H1 (cell line): ENCODE data around the gene RNF31. TPM values are rescaled to one million over a fixed set of nuclear protein-coding genes. Genes with fewer than 3 reads are reported as not detected.
A peak's percentile ranks its signal among the peaks of the same experiment; 100 is the strongest.

Source experiments
- CTCF ChIA-PET: fragments of 300-600 bp; sonication (Branson Sonifier 250); formaldehyde crosslinking; loops from one replicate; lab custom pipeline; 2021; ENCODE audit not compliant: partially characterized antibody; lab: Charles Lee
- POLR2A ChIA-PET: fragments of 300-600 bp; sonication (Branson Sonifier 250); formaldehyde crosslinking; loops from one replicate; lab custom pipeline; 2021; ENCODE audit warnings: inconsistent platforms; ENCODE audit not compliant: partially characterized antibody; lab: Charles Lee
- DNase-seq, 2 experiments: peaks; one replicate each; pipeline versions ENCODE4 v3.0.0 to v3.0.0-alpha.2; 2010 to 2022; ENCODE audit warnings: low spot score in 2 of 2, low read depth in 1 of 2, mixed read lengths in 1 of 2
- FAIRE-seq: peaks from 2 replicates; lab custom pipeline; 2011; peaks lifted over from hg19 to GRCh38; lab: Jason Lieb, UNC
- H2AFZ ChIP-seq: 2 replicates; pipeline ENCODE4 v1.8.1; 2012; ENCODE audit warnings: low read length, inconsistent platforms
- H2AK5ac ChIP-seq: 2 replicates; pipeline ENCODE4 v1.6.1; 2013; ENCODE audit warnings: low read depth, low read length
- H2BK120ac ChIP-seq: replicated peaks from 2 replicates; pipeline ENCODE3; 2013; ENCODE audit warnings: low read depth, low read length, inconsistent platforms
- H2BK12ac ChIP-seq: 2 replicates; pipeline ENCODE4 v1.6.1; 2013; ENCODE audit warnings: low read depth, low read length
- H2BK15ac ChIP-seq: 2 replicates; pipeline ENCODE4 v1.6.1; 2013; ENCODE audit warnings: low read length
- H2BK20ac ChIP-seq: 2 replicates; pipeline ENCODE4 v1.6.1; 2013; ENCODE audit warnings: low read length
- H2BK5ac ChIP-seq: 2 replicates; pipeline ENCODE4 v1.6.1; 2013; ENCODE audit warnings: low read depth, low read length
- H3K14ac ChIP-seq: 2 replicates; pipeline ENCODE4 v1.6.1; 2013; ENCODE audit warnings: inconsistent platforms; ENCODE audit not compliant: insufficient read length
- H3K18ac ChIP-seq: 2 replicates; pipeline ENCODE4 v1.6.1; 2013; ENCODE audit warnings: low read length; ENCODE audit errors: extremely low read depth
- H3K23ac ChIP-seq: 2 replicates; pipeline ENCODE4 v1.6.1; 2013; ENCODE audit warnings: inconsistent platforms; ENCODE audit not compliant: insufficient read length
- H3K23me2 ChIP-seq: 2 replicates; pipeline ENCODE4 v1.6.1; 2013; ENCODE audit warnings: low read depth, low read length
- H3K27ac ChIP-seq: 2 replicates; pipeline ENCODE4 v1.6.1; 2011; ENCODE audit warnings: low read depth, low read length, inconsistent platforms
- H3K27me3 ChIP-seq, 4 experiments: replicated peaks in 1 of 4; 1 replicate in 1 of 4; 2 replicates in 3 of 4; pipeline versions ENCODE4 v1.6.1 to v1.8.1; 2011 to 2013; ENCODE audit warnings: low read length in 3 of 4, mild to moderate bottlenecking in 3 of 4, inconsistent platforms in 2 of 4, mixed read lengths in 2 of 4, moderate library complexity in 1 of 4; ENCODE audit not compliant: control insufficient read depth in 3 of 4, insufficient read depth in 3 of 4; ENCODE audit errors: extremely low read depth in 1 of 4
- H3K36me3 ChIP-seq, 4 experiments: 2 replicates each; pipeline versions ENCODE4 v1.6.1 to v1.8.1; 2011 to 2013; ENCODE audit warnings: mild to moderate bottlenecking in 4 of 4, low read length in 3 of 4, moderate library complexity in 2 of 4, control low read depth in 1 of 4, inconsistent platforms in 1 of 4; ENCODE audit not compliant: insufficient read depth in 4 of 4, control insufficient read depth in 2 of 4
- H3K4ac ChIP-seq: replicated peaks from 2 replicates; pipeline ENCODE3; 2013; ENCODE audit warnings: low read length, low read depth, mixed read lengths, inconsistent platforms; ENCODE audit not compliant: insufficient read length
- H3K4me1 ChIP-seq, 4 experiments: replicated peaks in 1 of 4; 1 replicate in 1 of 4; 2 replicates in 3 of 4; pipeline versions ENCODE4 v1.6.1 to v1.8.1; 2011 to 2013; ENCODE audit warnings: low read length in 3 of 4, inconsistent platforms in 2 of 4, mixed read lengths in 1 of 4; ENCODE audit not compliant: insufficient read depth in 4 of 4, control insufficient read depth in 3 of 4
- H3K4me2 ChIP-seq, 2 experiments: 2 replicates each; pipeline versions ENCODE4 v1.6.1 to v1.8.1; 2011 to 2013; ENCODE audit warnings: low read depth in 2 of 2, low read length in 2 of 2, control low read depth in 1 of 2, inconsistent platforms in 1 of 2, mild to moderate bottlenecking in 1 of 2; ENCODE audit not compliant: insufficient read depth in 1 of 2
- H3K4me3 ChIP-seq, 4 experiments: fragments of 200-600, 300-600 bp in 1 of 4; sonication (generic), shearing (Covaris generic), sonication (Bioruptor Twin) in 1 of 4; 2 replicates each; pipeline versions ENCODE4 v1.5.1 to v1.8.1; 2011 to 2016; ENCODE audit warnings: low read length in 4 of 4, low read depth in 3 of 4, control low read depth in 2 of 4, inconsistent platforms in 2 of 4, mild to moderate bottlenecking in 2 of 4, mixed read lengths in 1 of 4, moderate library complexity in 1 of 4; ENCODE audit not compliant: insufficient read depth in 2 of 4; ENCODE audit errors: extremely low read depth in 1 of 4
- H3K56ac ChIP-seq: replicated peaks from 2 replicates; pipeline ENCODE3; 2013; ENCODE audit warnings: low read depth, mild to moderate bottlenecking, mixed read lengths, low read length, inconsistent platforms; ENCODE audit not compliant: insufficient read length
- H3K79me1 ChIP-seq: 2 replicates; pipeline ENCODE4 v1.6.1; 2013; ENCODE audit warnings: low read depth, low read length, control low read depth
- H3K79me2 ChIP-seq, 2 experiments: 2 replicates each; pipeline versions ENCODE4 v1.6.1 to v1.8.1; 2012 to 2013; ENCODE audit warnings: low read length in 2 of 2, mild to moderate bottlenecking in 2 of 2, inconsistent platforms in 1 of 2; ENCODE audit not compliant: insufficient read depth in 2 of 2, control insufficient read depth in 1 of 2
- H3K9ac ChIP-seq, 4 experiments: replicated peaks in 1 of 4; 1 replicate in 1 of 4; 2 replicates in 3 of 4; pipeline versions ENCODE4 v1.6.1 to v1.8.1; 2011 to 2013; ENCODE audit warnings: low read depth in 3 of 4, low read length in 3 of 4, control low read depth in 2 of 4, mild to moderate bottlenecking in 2 of 4, moderate library complexity in 2 of 4, inconsistent platforms in 1 of 4; ENCODE audit errors: extremely low read depth in 1 of 4
- H3K9me3 ChIP-seq, 2 experiments: 2 replicates each; pipeline versions ENCODE4 v1.6.1 to v1.8.1; 2012 to 2013; ENCODE audit warnings: mild to moderate bottlenecking in 2 of 2, moderate library complexity in 2 of 2, control low read depth in 1 of 2, inconsistent platforms in 1 of 2, low read depth in 1 of 2, low read length in 1 of 2, mixed read lengths in 1 of 2; ENCODE audit not compliant: insufficient read depth in 2 of 2
- H4K20me1 ChIP-seq, 2 experiments: replicated peaks in 1 of 2; 2 replicates each; pipeline versions ENCODE3 to v1.8.1; 2011 to 2013; ENCODE audit warnings: inconsistent platforms in 2 of 2, low read length in 2 of 2, mild to moderate bottlenecking in 1 of 2; ENCODE audit not compliant: insufficient read depth in 2 of 2, control insufficient read depth in 1 of 2
- H4K5ac ChIP-seq: 2 replicates; pipeline ENCODE4 v1.6.1; 2013; ENCODE audit warnings: low read length, low read depth, mixed read lengths, inconsistent platforms; ENCODE audit not compliant: insufficient read length
- H4K8ac ChIP-seq: 2 replicates; pipeline ENCODE4 v1.8.0; 2013; ENCODE audit warnings: mild to moderate bottlenecking, moderate library complexity, low read length, inconsistent platforms; ENCODE audit not compliant: insufficient read depth; ENCODE audit errors: extremely low read depth
- H4K91ac ChIP-seq: replicated peaks from 2 replicates; pipeline ENCODE3; 2013; ENCODE audit warnings: low read length, mixed read lengths, inconsistent platforms; ENCODE audit not compliant: insufficient read length
- EGR1 ChIP-seq: IDR thresholded peaks from 2 replicates; pipeline ENCODE4 v1.6.1; 2011; ENCODE audit warnings: low read depth, low read length, borderline replicate concordance
- POLR2A ChIP-seq, 2 experiments: IDR thresholded peaks; 1 replicate in 1 of 2; 2 replicates in 1 of 2; pipeline ENCODE4 v1.6.1; 2011; ENCODE audit warnings: low read depth in 2 of 2, low read length in 2 of 2, mild to moderate bottlenecking in 2 of 2; ENCODE audit errors: control extremely low read depth in 1 of 2
- RAD21 ChIP-seq, 2 experiments: IDR thresholded peaks in 1 of 2; conservative IDR thresholded peaks in 1 of 2; 2 replicates each; pipeline ENCODE4 v1.6.1; 2011; ENCODE audit warnings: low read depth in 2 of 2, low read length in 2 of 2, improper control_type of control experiment in 1 of 2, inconsistent platforms in 1 of 2, mild to moderate bottlenecking in 1 of 2, moderate library complexity in 1 of 2
- RNF2 ChIP-seq: fragments of 200-900, 300-1000 bp; sonication (generic); IDR thresholded peaks from 2 replicates; pipeline ENCODE4 v1.7.1; 2016; ENCODE audit warnings: borderline replicate concordance, low read depth, mild to moderate bottlenecking, antibody characterized with exemption, low read length; ENCODE audit not compliant: poor library complexity, severe bottlenecking; ENCODE audit errors: missing control alignments
- SIRT6 ChIP-seq: IDR thresholded peaks from one replicate; pipeline ENCODE4 v1.7.1; 2012; ENCODE audit warnings: low read length, inconsistent platforms
- SRF ChIP-seq: IDR thresholded peaks from 2 replicates; pipeline ENCODE4 v1.6.1; 2011; ENCODE audit warnings: mild to moderate bottlenecking, low read depth, low read length, moderate library complexity
- TAF1 ChIP-seq: IDR thresholded peaks from 2 replicates; pipeline ENCODE4 v1.6.1; 2011; ENCODE audit warnings: mild to moderate bottlenecking, low read depth, low read length
- TBP ChIP-seq: IDR thresholded peaks from 2 replicates; pipeline ENCODE4 v1.6.1; 2011; ENCODE audit warnings: low read depth, low read length, improper control_type of control experiment
- WGBS, 2 experiments: shearing (Covaris generic) in 1 of 2; methylation state at CpG; one replicate each; pipeline versions ENCODE4 v1.1.6 to v1.1.7; 2013 to 2015; ENCODE audit warnings: low lambda C conversion rate in 2 of 2, mixed read lengths in 2 of 2, inconsistent platforms in 1 of 2, low coverage in 1 of 2, missing lambda C conversion rate in 1 of 2; ENCODE audit not compliant: insufficient replicate concordance in 2 of 2, insufficient coverage in 1 of 2, insufficient read length in 1 of 2; ENCODE audit errors: extremely low coverage in 1 of 2, missing lambda C conversion rate in 1 of 2; 5-methylcytosine and 5-hydroxymethylcytosine counted together
- polyA plus RNA-seq, 7 experiments: library from polyadenylated mRNA; depleted of rRNA in 3 of 7; stranded (reverse) in 5 of 7; unstranded in 2 of 7; fragments of >200 nt in 5 of 7; fragments of 200-250 nt in 2 of 7; gene quantifications; 1 replicate in 5 of 7; 2 replicates in 1 of 7; 4 replicates in 1 of 7; pipeline versions ENCODE4 v1.2.1 to v1.2.3, GENCODE V29; 2011 to 2013; ENCODE audit warnings: missing spikeins in 2 of 7, mixed read lengths in 2 of 7
- total RNA-seq: library from RNA; stranded (reverse); fragmentation: NEBNext Ultra II Directional; extraction: Animal tissue kit (Norgen Biotek cat#: 25700); gene quantifications from 2 replicates; pipeline ENCODE4 v1.2.1, GENCODE V29; 2021
- TF ChIP-seq, protein P1 (sequence below): IDR thresholded peaks from 2 replicates; pipeline ENCODE4 v1.6.1; 2012; ENCODE audit warnings: inconsistent platforms

RNF31 gene
- total and polyA plus RNA-seq, 2 of the 8 experiments (the other 6 are each of a cell fraction or from before 2014, with no cell fraction given): 17.5 to 72.0 TPM

DNA sequence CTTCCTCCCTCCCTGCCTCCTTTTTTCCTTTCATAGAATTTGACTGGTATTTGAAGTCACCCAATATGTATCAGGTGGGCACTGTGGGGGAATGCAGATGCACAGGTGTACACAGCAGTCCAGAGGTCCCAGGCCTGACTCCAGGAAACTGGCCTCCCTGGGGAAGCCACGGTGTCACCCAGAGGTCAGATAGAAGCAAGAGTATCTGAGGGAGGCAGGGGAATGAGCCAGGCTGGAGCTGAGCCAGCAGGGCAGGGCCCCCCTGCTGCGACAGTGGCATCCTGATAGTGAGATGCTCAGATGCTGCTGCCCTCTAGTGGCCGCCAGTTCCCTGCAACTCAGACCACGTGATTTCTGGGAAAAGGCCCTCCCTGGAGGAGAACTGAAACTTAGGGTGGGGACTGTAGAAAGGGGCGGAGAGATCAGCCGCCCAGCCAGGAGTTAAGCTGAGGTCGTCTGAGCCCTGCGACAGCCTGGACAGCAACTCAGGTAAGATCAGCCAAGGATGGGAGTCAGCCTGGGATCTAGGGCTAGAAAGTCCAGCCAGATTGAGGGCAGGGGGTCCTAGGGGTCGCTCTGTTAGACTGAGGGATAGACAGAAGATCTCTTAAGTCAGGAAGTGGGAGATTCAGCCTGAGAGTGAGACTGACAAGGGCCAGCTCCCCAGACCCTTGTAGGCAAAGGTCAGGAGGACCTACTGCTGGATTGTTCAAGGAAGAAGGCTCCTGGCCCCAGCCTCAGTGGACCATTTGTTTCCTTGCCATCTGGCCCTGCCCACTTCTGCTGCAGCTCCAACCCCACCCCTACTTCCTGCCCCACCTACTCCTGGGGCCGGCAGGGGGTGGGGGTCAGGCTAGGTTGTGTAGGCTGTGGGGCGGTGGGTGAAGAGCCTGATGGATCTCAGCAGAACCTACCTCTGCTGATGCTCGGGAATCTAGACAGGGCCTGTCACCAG, 13.8 kb downstream of the RNF31 start, which contains the start of gene IRF9:
TSS of gene IRF9 (plus strand) at position 416 of the 955 bp plus-strand sequence. CDS start 880 bp downstream, outside the sequence.
- Histone ChIP-seq H2BK120ac (no peak within 1 kb of the TSS), H2AFZ (no peak within 1 kb of the TSS), H3K4me3 (peak within 1 kb of the TSS; percentile 6 to 52 (median 20); a peak in 5 of 8 replicates), H3K23ac (no peak within 1 kb of the TSS), H3K56ac (no peak within 1 kb of the TSS), H2AK5ac (no peak within 1 kb of the TSS), H3K9ac (no peak within 1 kb of the TSS; a peak in 2 of 7 replicates), H4K91ac (no peak within 1 kb of the TSS), H3K27ac (peak within 1 kb of the TSS; percentile 55; the same call in 1 of the 2 replicates), H3K14ac (no peak within 1 kb of the TSS), H2BK20ac (no peak within 1 kb of the TSS), H2BK5ac (peak within 1 kb of the TSS; percentile 42; the same call in 1 of the 2 replicates), H2BK12ac (0 out of 2 replicates have a peak within 1 kb of the TSS, but pooled peaks have one; percentile 23), H4K20me1 (peaks cover 2 to 19% of the 10 kb centered on the region in 2 experiments), H2BK15ac (0 out of 2 replicates have a peak within 1 kb of the TSS, but pooled peaks have one; percentile 3), H3K4me2 (peak within 1 kb of the TSS; percentile 28 to 80), H3K79me2 (no peaks in the 10 kb centered on the region), H4K5ac (no peak within 1 kb of the TSS), H3K23me2 (0 out of 2 replicates have a peak, but pooled peaks cover 2% of the 10 kb centered on the region), H3K27me3 (no peaks in the 10 kb centered on the region), H3K79me1 (no peaks in the 10 kb centered on the region), H4K8ac (0 out of 2 replicates have a peak within 1 kb of the TSS, but pooled peaks have one; percentile 3), H3K18ac (no peak within 1 kb of the TSS; the same call in 1 of the 2 replicates), H3K4me1 (peaks cover 0 to 10% (median 2%) of the 10 kb centered on the region in 4 experiments; a peak in 3 of 7 replicates), H3K9me3 (no peaks in the 10 kb centered on the region), H3K36me3 (peaks cover 16 to 41% (median 30%) of the 10 kb centered on the region in 4 experiments), H3K4ac (no peak within 1 kb of the TSS)
- peak; percentile 94 to 100 for DNase-seq
- CTCF ChIA-PET: interaction anchor here (0.7 to 3.3 kb wide), 40 partner anchors 8 to 129 kb away, joined by 3 to 26 read pairs (median 4); partner anchors contain the start of genes DCAF11, IPO4, NRL and PSME1
- FAIRE-seq: peak; percentile 7
- POLR2A ChIA-PET: interaction anchor here (0.7 to 7.6 kb wide), 29 partner anchors 9 to 158 kb away, joined by 3 to 93 read pairs (median 5); partner anchors contain the start of genes CHMP4A, DCAF11, DHRS1 and EMC9
- WGBS, 2 experiments: 16% methylated on average over 12 of the region's 12 CpGs; no CpG with 5 or more reads in 1 of the 2 experiments
- TF ChIP-seq RNF2: no peak
- TF ChIP-seq TBP: peak; percentile 61; the same call in 1 of the 2 replicates
- TF ChIP-seq SIRT6: no peak
- TF ChIP-seq TAF1: peak; percentile 31; the same call in 1 of the 2 replicates
- TF ChIP-seq, protein P1, sequence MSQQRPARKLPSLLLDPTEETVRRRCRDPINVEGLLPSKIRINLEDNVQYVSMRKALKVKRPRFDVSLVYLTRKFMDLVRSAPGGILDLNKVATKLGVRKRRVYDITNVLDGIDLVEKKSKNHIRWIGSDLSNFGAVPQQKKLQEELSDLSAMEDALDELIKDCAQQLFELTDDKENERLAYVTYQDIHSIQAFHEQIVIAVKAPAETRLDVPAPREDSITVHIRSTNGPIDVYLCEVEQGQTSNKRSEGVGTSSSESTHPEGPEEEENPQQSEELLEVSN: no peak
- peak; percentile 73 to 78 for TF ChIP-seq RAD21 (IDR thresholded peaks at IDR 0.05 in 1 of 2, conservative IDR thresholded peaks at IDR 0.05 in 1 of 2; ENCODE audit: low read depth in 2 of 2, low read length in 2 of 2)
- TF ChIP-seq SRF: no peak
- peak in 1 of 2 experiments; percentile 48; a peak in 1 of 3 replicates for TF ChIP-seq POLR2A (IDR thresholded peaks at IDR 0.05; ENCODE audit: control extremely low read depth in 1 of 2, low read depth in 2 of 2, low read length in 2 of 2)
- TF ChIP-seq EGR1: no peak
